Neural crest cell (in vitro differentiated cells): ENCODE data around the gene ZNF629. TPM values are rescaled to one million over a fixed set of nuclear protein-coding genes. Genes with fewer than 3 reads are reported as not detected.

ENCODE experiments used
- DNase-seq: peaks from one replicate; pipeline ENCODE4 v3.0.0; 2021; ENCODE audit warnings: low read depth, mixed read lengths, low spot score
- H3K27ac Mint-ChIP-seq: one replicate; pipeline ENCODE4 v1.8.0; 2021; ENCODE audit warnings: mild to moderate bottlenecking, mixed read lengths; ENCODE audit not compliant: unreplicated experiment
- H3K27me3 Mint-ChIP-seq: 2 replicates; pipeline ENCODE4 v1.8.0; 2021; ENCODE audit warnings: low read depth, mild to moderate bottlenecking, mixed read lengths
- H3K36me3 Mint-ChIP-seq: 2 replicates; pipeline ENCODE4 v1.8.0; 2021; ENCODE audit warnings: low read depth, mild to moderate bottlenecking, mixed read lengths
- H3K4me1 Mint-ChIP-seq: 2 replicates; pipeline ENCODE4 v1.8.0; 2021; ENCODE audit warnings: mixed read lengths
- H3K4me3 Mint-ChIP-seq: one replicate; pipeline ENCODE4 v1.8.0; 2021; ENCODE audit warnings: mild to moderate bottlenecking, mixed read lengths
- H3K9me3 Mint-ChIP-seq: 2 replicates; pipeline ENCODE4 v1.8.0; 2021; ENCODE audit warnings: mixed read lengths
- CTCF ChIP-seq: fragments of 200-600 bp; sonication (generic); conservative IDR thresholded peaks from 2 replicates; pipeline ENCODE4 v1.5.0; 2021; ENCODE audit warnings: antibody characterized with exemption, mild to moderate bottlenecking
- total RNA-seq: library from RNA; stranded (reverse); gene quantifications from 2 replicates; pipeline ENCODE4 v1.2.1, GENCODE V29; 2021

ZNF629 gene
- total RNA-seq, 1 donor from 2014 or later, result 41.0 TPM

GRCh38 chr16:30773826-30774225 is 13.2 kb downstream of the ZNF629 start:
- no peak overlapping the region for H3K27ac Mint-ChIP-seq
- H3K36me3 Mint-ChIP-seq, result peaks cover 17% of the 10 kb centered on the region

GRCh38 chr16:30771726-30772125 is 15.3 kb downstream of the ZNF629 start:
- no peak overlapping the region for H3K4me3 Mint-ChIP-seq
- H3K27ac Mint-ChIP-seq, result no peak overlapping the region
- peaks cover 14% of the 10 kb centered on the region for H3K4me1 Mint-ChIP-seq
- H3K36me3 Mint-ChIP-seq, result peaks cover 18% of the 10 kb centered on the region
- no peak for TF ChIP-seq CTCF
- no peak for DNase-seq
- no peaks in the 10 kb centered on the region for H3K9me3 Mint-ChIP-seq
- peaks cover 5% of the 10 kb centered on the region for H3K27me3 Mint-ChIP-seq

More at GRCh38 chr16:30773826-30774225, 13.2 kb downstream of the ZNF629 start:
- H3K4me3 Mint-ChIP-seq, result peak overlapping the region; percentile 85
- TF ChIP-seq CTCF, result no peak
- H3K4me1 Mint-ChIP-seq, result peaks cover 28% of the 10 kb centered on the region
- no peaks in the 10 kb centered on the region for H3K9me3 Mint-ChIP-seq
- DNase-seq, result no peak
- H3K27me3 Mint-ChIP-seq, result peaks cover 16% of the 10 kb centered on the region

GRCh38 chr16:30769379-30770089 is 17.5 kb downstream of the ZNF629 start:
- H3K9me3 Mint-ChIP-seq, result no peaks in the 10 kb centered on the region
- no peak overlapping the region for H3K27ac Mint-ChIP-seq
- H3K27me3 Mint-ChIP-seq, result peaks cover 2% of the 10 kb centered on the region
- no peak overlapping the region for H3K4me3 Mint-ChIP-seq
- no peak for DNase-seq
- peaks cover 18% of the 10 kb centered on the region for H3K36me3 Mint-ChIP-seq
- H3K4me1 Mint-ChIP-seq, result peaks cover 5% of the 10 kb centered on the region
- TF ChIP-seq CTCF, result no peak

GRCh38 chr16:30768583-30769181 is 18.3 kb downstream of the ZNF629 start:
- TF ChIP-seq CTCF, result no peak
- peaks cover 7% of the 10 kb centered on the region for H3K4me1 Mint-ChIP-seq
- no peaks in the 10 kb centered on the region for H3K9me3 Mint-ChIP-seq
- peaks cover 2% of the 10 kb centered on the region for H3K27me3 Mint-ChIP-seq
- no peak overlapping the region for H3K4me3 Mint-ChIP-seq
- H3K36me3 Mint-ChIP-seq, result peaks cover 18% of the 10 kb centered on the region
- no peak overlapping the region for H3K27ac Mint-ChIP-seq
- no peak for DNase-seq

- no peak overlapping the region for H3K27ac Mint-ChIP-seq
- H3K4me1 Mint-ChIP-seq, result peaks cover 13% of the 10 kb centered on the region
- TF ChIP-seq CTCF, result no peak
- H3K36me3 Mint-ChIP-seq, result peaks cover 18% of the 10 kb centered on the region
- no peaks in the 10 kb centered on the region for H3K27me3 Mint-ChIP-seq
- no peaks in the 10 kb centered on the region for H3K9me3 Mint-ChIP-seq
- DNase-seq, result no peak
- H3K4me3 Mint-ChIP-seq, result no peak overlapping the region
Observed at GRCh38 chr16:30767767-30768465, 19.1 kb downstream of the ZNF629 start.
